ENCODE results near the gene NFATC1.

Gene NFATC1

DNA sequence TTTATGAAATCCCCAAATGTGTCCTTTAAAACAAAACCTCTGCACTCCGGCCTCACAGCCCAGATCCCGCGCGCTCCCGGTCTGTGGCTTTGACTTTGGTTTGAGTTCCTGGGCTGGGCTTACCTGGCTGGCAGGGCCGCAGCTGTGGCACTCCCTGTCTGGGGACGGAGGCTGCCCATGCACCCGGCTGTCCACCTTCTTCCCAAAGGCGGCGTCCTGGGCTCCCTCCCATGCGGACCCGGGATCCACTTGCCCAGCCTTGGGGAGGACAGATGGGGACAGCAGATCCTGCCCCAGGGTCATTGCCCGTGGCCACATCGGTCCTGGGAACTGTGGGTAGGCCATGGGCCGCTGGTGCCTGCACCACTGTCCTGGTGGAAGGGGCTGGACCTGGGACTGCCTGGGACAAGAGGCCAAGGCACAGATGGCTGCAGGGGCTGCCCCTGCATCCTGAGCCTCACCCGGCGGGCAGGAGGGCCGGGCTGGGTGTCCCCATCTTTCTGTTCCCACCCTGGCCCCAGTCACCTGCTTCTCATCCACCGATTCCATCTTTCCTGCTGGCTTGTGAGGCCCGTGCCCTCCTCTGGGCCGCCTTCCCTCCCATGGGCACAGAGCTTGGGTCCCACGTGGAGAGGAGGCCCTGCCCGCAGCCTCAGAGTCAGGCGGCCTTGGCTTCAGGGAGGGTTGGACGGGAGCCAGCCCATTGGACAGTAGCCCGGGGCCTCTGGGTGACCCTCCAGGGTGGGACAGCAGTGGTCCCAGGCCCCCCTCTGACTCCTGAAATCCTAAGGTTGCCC lies 27.7 kb downstream of the NFATC1 start:
- DNase-seq (ENCODE audit: low read depth in 2 of 2): no peak

DNA sequence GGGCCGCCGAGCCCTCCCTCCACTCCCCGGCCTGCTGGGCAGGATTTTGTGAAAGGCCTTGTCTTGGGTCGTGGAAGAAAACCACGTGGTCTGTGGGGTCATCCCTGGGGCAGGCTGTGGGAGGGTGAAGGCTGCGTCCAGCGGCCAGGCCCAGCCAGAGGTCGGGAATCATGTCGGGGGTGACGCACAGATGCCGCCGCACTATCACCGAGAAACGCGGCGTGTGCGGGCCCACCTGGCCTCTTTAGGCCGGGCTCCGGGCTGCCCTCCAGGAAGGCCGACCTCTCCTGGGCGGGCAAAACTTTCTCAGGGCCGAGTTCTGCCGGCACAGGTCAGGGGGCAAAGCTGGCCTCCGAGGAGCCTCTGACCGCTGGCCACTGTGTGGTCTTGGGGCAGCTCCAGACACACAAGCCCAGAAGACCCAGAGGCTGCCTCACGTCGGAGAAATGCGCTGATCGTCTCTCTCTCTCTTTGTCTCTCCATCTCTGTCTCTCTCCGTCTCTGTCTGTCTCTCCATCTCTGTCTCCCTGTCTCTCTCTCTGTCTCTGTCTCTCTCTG lies 28.4 kb downstream of the NFATC1 start:
- no peak for DNase-seq (ENCODE audit: low read depth in 2 of 2)

DNA sequence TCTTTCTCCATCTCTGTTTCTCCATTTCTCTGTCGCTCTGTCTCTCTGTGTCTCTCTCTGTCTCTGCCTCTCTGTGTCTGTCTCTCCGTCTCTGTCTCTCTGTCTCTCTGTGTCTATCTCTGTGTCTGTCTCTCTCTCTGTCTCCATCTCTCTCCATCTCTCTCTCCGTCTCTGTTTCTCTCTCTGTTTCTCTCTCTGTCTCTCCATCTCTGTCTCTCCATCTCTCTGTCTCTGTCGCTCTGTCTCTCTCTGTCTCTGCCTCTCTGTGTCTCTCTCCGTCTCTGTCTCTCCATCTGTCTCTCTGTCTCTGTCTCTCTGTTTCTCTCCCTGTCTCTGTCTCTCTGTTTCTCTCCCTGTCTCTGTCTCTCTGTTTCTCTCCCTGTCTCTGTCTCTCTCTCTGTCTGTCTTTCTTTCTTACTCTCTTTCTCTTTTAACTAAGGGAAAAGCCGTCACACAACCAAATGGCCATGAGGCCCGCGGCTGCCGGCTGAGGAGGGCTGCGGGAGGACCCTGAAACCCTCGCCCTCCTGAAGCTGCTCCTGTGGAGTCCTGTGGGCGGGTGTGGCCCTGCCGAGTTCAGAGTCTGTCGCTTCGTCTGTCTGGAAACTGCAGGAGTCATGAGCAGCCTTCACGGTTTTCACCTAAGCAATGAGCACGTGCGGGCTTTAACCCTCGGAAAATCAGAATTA lies 29.3 kb downstream of the NFATC1 start:
- no peak for DNase-seq (ENCODE audit: low read depth in 2 of 2)

DNA sequence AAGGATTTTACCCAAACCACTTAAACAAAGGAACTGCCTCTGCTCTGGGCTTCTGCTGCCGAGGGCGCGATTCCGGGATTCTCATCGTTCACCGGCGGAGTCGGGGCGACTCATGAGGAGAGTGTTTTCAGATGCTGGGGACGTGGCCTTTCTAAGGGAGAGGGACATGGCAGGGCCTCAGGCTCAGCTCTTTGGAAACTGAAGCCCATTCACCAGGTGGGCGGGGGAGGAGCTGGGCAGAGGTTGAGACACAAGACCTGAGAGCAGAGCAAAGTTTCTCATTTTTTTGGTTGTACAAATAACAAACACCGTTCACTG lies 29.8 kb downstream of the NFATC1 start:
- DNase-seq (ENCODE audit: low read depth in 2 of 2): no peak

DNA sequence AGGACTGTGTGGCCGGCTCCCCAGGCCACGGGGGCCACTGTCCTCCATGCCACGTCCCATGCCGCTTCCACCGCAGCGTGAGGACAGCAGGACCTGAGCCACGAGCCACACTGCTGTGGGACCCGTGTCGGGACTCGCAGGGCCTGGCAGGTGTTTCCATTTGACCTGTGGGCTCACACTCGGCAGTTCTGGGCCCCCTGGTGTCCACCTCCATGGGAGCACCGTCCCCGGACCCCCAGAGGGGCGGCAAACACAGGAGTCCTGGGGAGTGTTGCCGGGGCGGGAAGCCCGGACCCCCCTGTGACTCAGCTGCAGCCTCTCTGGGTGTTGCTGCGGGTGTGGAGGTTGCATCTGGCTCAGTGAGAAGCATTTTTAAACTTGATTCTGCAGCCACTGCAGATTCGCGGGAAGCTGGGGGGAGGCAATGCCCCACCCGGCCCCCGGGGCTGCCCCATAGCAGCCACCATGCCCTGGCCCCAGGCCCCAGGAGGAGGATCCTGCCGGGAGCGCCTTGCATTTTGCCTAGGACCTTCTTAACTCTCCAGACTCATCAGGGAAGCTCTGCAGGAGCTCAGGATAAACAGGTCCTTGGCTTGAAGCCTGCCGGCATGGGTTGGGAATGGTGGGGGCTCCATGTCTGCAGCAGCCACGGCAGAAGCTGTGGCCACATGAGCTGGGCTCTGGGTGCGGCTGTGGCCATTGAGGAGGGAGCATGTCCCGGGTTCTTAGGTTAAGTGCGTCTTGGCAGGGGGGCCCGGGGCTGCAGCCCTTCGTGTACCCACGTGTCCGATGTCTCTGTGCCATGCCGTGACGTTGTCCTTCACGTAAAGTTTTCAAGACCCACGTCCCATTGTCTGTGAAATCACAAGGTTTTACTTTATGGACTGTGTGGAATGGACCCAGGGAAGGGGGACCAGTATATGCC lies 30.9 kb downstream of the NFATC1 start:
- DNase-seq (ENCODE audit: low read depth in 2 of 2): no peak

DNA sequence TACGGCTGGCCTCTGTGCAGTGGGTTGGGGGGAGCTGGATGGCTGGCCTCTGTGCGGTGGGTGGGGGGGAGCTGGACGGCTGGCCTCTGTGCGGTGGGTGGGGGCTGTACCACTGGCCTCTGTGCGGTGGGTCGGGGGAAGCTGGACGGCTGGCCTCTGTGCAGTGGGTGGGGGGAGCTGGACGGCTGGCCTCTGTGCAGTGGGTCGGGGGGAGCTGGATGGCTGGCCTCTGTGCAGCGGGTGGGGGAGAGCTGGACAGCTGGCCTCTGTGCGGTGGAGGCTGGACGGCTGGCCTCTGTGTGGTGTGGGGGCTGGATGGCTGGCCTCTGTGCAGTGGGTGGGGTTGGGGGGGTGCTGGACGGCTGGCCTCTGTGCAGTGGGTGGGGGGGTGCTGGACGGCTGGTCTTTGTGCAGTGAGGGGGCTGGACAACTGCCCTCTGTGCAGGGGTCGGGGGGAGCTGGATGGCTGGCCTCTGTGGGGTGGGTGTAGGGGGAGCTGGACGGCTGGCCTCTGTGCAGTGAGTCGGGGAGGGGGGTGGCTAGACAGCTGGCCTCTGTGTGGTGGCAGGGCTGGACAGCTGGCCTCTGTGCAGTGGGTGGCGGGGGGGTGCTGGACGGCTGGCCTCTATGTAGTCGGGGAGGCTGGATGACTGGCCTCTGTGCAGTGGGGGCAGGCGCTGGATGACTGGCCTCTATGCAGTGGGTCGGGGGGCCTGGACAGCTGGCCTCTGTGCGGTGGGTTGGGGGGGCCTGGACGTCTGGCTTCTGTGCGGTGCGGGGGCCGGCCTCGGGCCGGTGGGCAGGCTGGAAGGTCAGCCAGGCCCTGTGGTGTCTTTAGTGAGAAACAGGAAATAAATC lies 31.9 kb downstream of the NFATC1 start:
- no peak for DNase-seq (ENCODE audit: low read depth in 2 of 2)

DNA sequence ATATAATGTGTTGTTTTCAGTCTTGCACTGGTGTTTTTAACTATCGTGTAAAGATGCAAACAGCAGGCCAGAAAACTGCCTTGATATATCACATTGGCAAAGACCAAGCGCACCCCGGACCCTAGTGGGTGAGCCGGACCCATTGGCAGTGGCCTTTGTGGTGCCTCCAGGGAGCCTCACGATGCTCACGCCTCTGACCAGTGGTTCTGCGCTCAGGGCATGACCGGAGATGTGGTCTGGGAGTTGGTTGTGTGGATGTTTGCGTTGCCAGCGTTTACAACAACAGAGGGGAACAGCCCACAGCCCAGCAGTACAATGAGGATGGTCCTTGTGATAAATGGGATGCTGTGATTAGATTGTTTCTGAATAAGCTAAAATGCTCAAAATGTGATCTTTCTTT lies 32.6 kb downstream of the NFATC1 start:
- DNase-seq (ENCODE audit: low read depth in 2 of 2): no peak

DNA sequence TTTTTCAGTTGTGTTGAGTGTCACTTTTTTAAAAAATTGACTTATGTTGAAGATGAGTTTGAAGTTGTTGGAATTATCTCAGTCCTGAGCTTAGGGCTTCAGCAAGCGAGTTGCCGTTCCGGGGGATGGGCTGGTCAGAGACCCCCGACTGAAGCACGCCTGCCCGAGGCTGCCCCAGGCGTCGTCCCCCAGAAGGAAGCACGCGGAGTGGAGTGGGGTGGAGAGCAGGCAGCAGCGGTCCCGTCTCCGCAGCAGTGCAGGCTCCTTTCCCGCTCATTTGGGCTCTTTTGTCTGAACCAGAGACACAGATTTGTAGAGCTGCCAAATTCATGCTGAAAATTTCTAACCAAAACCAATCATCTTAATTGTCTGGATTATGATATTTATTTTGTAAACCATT lies 33.7 kb downstream of the NFATC1 start:
- DNase-seq (ENCODE audit: low read depth in 2 of 2): no peak

DNA sequence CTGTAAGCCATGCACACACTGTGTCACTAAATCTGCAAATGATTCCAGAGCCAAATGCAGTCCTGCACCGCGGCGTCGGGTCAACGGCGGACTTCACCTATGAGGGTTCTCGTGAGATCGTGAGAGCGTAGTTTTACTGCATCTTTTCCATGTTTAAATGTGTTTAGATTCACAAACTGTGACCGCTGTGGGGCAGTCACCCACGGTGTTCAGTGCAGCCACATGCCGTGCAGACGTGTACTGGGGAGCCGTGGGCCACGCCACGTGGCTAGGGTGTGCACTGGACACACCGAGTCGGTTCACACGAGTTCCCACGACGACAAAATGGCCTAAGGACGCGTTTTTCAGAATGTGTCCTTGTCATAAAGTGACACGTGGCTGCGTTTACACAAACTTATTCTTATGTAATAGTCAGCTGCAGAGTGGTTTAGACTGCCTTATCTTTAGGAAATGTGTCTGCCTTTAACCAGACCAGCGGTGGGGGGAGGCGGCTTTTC lies 34.1 kb downstream of the NFATC1 start:
- no peak for DNase-seq (ENCODE audit: low read depth in 2 of 2)

DNA sequence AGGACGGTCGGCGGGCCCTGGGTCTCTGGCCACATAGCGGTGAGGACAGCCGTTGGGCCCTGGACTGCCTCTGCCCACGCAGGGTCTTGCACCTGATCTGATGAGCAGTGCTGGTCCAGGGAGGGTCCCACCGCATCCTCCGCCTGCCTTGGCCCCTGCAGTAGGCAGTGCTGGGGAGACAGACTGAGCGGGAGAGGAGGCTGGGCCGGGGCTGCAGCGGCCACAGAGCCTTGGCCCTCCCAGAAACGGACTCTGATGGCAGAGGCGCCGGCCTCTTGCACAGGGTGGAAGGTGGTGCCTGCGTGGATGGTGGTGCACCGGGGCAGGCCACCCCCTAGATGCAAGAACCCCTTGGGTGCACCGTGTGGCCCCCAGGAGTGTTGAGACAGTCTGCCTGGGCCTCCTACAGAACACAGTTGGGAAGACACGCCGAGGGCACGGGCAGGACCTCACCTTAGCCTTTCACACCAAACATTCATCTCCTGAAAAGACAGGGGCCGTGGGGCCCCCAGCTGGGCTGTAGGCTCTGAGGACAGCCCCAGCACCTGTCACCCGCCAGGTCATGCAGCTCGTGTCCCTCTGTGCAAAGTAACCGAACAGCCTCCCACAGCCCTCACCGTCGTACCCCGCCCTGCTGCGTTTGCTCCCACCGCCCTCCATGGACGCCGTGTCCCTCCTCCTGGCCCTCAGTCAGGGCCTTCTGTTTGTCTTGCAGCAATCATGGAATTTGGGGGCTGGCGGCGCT lies 36.8 kb downstream of the NFATC1 start:
- no peak for DNase-seq (ENCODE audit: low read depth in 2 of 2)

DNA sequence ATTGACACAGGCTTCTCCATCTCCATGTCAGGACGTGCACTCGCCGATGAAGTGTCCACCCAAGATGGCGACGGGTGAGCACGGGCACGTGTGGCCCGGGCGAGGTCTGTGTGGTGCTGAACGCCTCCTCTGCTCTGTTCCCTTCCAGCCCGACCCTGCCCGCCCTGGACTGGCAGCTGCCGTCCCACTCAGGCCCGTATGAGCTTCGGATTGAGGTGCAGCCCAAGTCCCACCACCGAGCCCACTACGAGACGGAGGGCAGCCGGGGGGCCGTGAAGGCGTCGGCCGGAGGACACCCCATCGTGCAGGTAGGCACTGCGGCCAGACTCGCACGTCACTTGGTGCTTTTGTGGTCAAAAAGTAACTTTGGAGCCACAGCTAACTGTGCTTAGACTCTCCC lies 37.7 kb downstream of the NFATC1 start:
- no peak for DNase-seq (ENCODE audit: low read depth in 2 of 2)

DNA sequence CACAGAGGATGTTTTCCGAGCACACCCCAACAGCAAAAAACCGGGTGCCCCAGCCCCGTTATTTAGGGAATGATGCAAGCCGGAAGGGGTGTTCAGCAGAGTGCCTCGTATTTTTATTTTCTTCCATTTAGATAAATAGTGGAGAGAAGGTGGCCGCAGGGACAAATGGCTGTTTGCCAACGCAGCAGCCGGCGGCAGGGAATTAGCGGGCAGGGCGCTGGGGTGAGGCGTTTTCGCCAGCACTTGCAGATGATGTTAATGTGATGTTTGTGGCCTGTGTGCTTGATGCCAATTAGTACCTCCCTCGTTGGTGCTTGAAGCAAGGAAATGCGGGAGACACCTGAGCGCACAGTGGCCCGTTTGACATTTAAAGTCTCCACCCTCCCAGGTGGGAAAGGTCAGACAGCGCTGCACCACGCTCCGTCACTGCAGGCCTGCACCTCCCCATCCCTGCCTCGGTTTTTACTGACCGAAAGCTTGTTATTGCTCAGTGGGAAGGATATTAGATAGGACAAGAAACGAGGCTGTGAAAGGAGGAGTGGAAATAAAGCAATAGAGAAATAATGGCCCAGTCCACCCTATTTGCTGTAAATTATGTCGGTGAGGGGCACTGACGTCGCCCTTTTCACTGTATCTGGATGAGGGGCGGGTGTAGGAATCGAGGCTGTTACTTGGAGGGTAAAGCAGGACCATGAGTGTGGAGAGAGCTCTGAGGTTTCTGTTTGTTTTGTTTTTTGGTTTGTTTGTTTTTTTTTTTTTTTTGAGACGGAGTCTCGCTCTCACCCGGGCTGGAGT lies 39.1 kb downstream of the NFATC1 start:
- DNase-seq (ENCODE audit: low read depth in 2 of 2): no peak

DNA sequence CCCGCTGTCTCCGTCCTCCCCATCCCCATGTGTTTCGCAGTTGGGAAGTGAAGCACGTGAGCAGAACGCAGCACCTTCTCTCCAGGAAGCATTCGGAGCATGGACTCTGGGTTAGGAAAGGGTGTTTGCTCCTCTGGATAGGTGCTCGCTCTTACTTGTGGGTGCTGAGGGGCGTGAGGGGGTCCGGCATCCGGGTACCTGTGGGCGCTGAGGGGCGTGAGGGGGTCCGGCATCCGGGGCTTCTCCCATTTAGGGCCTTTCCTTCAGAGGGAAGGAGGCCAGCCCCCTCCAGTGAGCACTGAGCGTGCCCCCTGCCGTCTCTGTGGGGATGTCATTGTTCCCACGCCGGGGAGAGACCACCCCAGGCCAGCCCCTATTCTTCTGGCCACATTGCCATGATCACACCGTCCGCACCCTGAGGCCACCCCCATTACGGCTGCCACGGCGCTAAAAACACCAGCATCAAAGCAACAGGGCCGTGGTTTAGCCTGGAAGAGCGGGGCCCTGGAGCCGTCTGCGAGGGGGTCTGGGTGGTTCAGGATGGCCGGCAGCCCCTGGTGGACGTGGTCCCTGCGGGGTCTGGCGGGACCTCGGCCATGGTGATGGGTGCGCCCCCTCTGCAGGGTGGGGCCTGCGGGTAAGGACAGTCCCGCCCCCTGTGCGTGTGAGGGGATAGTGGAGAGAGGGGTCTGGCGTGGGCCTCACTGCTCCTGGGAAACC lies 41.0 kb downstream of the NFATC1 start:
- DNase-seq (ENCODE audit: low read depth in 2 of 2): no peak

DNA sequence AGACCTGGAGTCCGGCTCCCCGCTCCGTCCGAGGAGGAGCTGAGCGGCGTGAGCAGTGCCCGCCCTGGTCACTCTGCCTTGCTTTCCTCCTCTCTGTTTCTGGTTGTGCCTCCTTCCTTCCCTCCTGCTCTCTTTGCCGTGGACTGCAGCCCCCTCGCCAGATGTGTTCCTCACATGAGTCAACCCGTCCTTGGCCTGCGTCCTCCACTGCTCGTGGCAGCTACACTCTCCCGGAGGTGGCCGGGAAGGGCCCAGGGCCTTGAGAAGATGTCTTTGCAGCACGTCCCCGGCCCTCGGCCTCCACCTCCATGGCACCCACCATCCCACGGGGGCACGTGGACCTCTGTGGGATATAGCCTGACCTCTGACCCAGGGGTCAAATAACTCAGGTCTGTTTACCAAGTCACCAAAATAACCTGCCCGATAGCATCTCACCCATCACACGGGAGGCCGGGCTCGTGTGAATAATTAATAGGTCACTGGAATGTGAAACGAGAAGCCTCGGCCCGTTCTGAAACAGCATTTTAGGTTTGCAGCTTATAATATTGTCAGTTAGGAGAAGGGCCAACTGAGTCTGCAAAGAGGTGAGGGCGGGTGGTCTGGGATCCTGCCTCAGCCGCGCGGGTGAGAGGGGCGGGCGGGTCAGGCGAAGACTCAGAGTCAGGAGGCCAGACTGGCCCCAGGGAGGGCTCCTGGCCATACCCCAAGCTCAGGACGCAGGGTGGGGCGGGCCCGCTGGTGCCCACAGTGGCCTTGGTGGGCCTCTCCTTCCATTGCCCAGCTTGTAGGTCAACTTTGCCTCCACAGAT lies 42.6 kb downstream of the NFATC1 start:
- DNase-seq (ENCODE audit: low read depth in 2 of 2): no peak

DNA sequence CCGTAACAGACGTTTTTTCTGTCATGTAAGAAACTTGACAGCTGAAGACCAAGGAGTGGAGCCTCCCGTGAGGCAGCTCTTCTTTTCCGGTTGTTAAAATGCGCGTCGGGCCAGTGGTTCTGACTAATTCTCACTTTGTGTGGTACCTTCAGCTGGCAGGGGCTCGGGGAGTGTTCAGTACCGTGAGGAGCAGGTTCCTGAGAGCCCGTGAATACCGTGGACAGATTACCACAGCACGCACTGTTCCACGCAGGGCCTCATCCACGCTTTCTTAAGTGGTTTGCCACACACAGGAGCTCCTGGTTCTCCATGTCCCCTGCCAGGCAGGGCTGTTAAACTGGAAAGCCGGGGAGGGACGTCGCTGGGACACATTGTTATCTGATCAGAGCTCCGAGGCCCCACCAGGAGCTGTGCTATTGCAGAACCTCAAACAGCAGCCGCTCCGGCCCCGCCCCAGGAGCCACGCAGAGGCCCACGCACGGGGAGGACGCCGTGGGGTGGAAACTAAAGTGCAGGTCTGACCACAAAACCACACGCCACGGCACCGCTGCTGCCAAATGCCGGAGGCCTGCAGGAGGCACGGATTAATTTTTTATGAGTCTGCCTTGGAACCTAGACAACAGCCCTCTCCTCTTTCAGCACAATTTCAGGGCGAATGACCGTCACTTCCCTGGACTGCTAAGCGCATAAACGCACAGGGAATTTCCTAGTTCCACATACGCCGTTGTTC lies 43.3 kb downstream of the NFATC1 start:
- peak in 1 of 2 donors; percentile 9 for DNase-seq (ENCODE audit: low read depth in 2 of 2)

DNA sequence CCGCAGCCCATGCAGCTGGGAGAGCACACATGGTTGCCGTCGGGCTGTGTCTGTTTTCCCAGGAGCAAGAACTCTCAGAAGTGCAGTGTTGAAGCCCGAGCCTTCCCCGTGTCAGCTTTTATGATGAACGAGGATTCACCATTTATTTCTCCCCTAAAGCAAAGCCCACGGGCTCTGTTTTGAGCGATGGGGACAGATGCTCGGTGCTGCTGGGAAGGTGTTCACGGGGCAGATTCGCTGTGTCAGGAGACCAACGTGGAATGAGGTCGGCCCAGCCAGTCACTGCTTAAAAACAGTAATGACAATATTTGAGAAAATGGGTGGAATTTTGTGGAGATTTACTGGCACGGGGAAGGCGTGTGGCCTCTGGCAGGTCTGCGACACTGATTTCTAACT lies 43.9 kb downstream of the NFATC1 start:
- no peak for DNase-seq (ENCODE audit: low read depth in 2 of 2)

Data from stimulated activated CD8-positive, alpha-beta memory T cell treated with anti-CD3 and anti-CD28 coated beads, Interleukin-15, amount 100 ng/mL, for 4 hours (primary cell).